ENCODE results near the gene PON3. TPM values are rescaled to one million over a fixed set of nuclear protein-coding genes. Genes with fewer than 3 reads are reported as not detected.

PON3 gene
- total and polyA plus RNA-seq, 2 of the 13 experiments (the other 11 are each of a cell fraction or from before 2014, with no cell fraction given): 23.6 to 37.8 TPM

- TF ChIP-seq ZBTB38 (CRISPR knock-in tag; IDR thresholded peaks at IDR 0.05): no peak
- no peak for TF ChIP-seq NR2F6 (IDR thresholded peaks at IDR 0.05)
- no peak for TF ChIP-seq NR2F6 (CRISPR knock-in tag; IDR thresholded peaks at IDR 0.05)
- TF ChIP-seq ZNF333 (CRISPR knock-in tag; IDR thresholded peaks at IDR 0.05; ENCODE audit: borderline replicate concordance): no peak
- TF ChIP-seq KDM5A (IDR thresholded peaks at IDR 0.05; ENCODE audit: borderline replicate concordance, low read length): no peak
- TF ChIP-seq ARNT (IDR thresholded peaks at IDR 0.05): no peak
- no peak for TF ChIP-seq ZNF709 (CRISPR knock-in tag; IDR thresholded peaks at IDR 0.05)
- no peak for TF ChIP-seq PRDM10 (CRISPR knock-in tag; IDR thresholded peaks at IDR 0.05; ENCODE audit: low read depth)
These were observed 15.9 kb upstream of the PON3 start (continued) for GRCh38 chr7:95412075-95412474.

- CTCF ChIA-PET (ENCODE audit: low intra/inter-chr PET ratio, low total read pairs): no interaction called here
- peaks cover 7 to 75% of the 10 kb centered on the region in 2 experiments for H3K36me3 ChIP-seq (replicated peaks in 1 of 2; ENCODE audit: control insufficient read depth in 1 of 2, insufficient read depth in 2 of 2, low read length in 2 of 2)
- ATAC-seq: no peak
- BruUV-seq (replicated peaks): no TSS peak
- no peak overlapping the region for H3K27ac ChIP-seq (ENCODE audit: extremely low read length, insufficient read depth, low read length)
- FAIRE-seq: no peak
- H3K9ac ChIP-seq (ENCODE audit: insufficient read depth, low read depth, low read length): no peak overlapping the region
- DNase-seq (ENCODE audit: low spot score): no peak
- WGBS (ENCODE audit: low lambda C conversion rate): 91% methylated on average over 4 of the region's 4 CpGs
- no peaks in the 10 kb centered on the region for H3K27me3 ChIP-seq (ENCODE audit: control insufficient read depth in 1 of 2, insufficient read depth in 2 of 2, low read length in 2 of 2)
- no peak overlapping the region for H2AFZ ChIP-seq (ENCODE audit: low read length)
- in situ Hi-C loops (cut with HindIII; ENCODE audit: extremely low pct_ligation_motif_present, low pct_unique_long_range_greater_than_20kb) (no loop called here), intact Hi-C loops (cut with micrococcal nuclease; ENCODE audit: unreplicated experiment) (no loop called here)
- POLR2A ChIA-PET: interaction anchor here (1.2 kb wide), 1 partner anchor 16 kb away, joined by 3 read pairs; the partner anchor contains the start of gene PON3
- no peaks in the 10 kb centered on the region for H3K9me3 ChIP-seq (ENCODE audit: low read length)
- H4K20me1 ChIP-seq (ENCODE audit: insufficient read depth, low read length): no peaks in the 10 kb centered on the region; the same call in 1 of the 2 replicates
- H3K4me3 ChIP-seq (replicated peaks in 1 of 3; ENCODE audit: insufficient read depth in 1 of 3, low read depth in 2 of 3, low read length in 3 of 3): no peak overlapping the region
- peaks cover 3% of the 10 kb centered on the region for H3K79me2 ChIP-seq (ENCODE audit: insufficient read depth, low read length)
- H3K4me2 ChIP-seq (ENCODE audit: low read depth, low read length): no peak overlapping the region
- H3K4me1 ChIP-seq (ENCODE audit: insufficient read depth, low read length): peaks cover 15% of the 10 kb centered on the region
- TF ChIP-seq TEF (CRISPR knock-in tag; IDR thresholded peaks at IDR 0.05) (no peak), ZNF296 (CRISPR knock-in tag; conservative IDR thresholded peaks at IDR 0.05) (no peak), RXRB (CRISPR knock-in tag; IDR thresholded peaks at IDR 0.05; ENCODE audit: borderline replicate concordance) (no peak), ZNF275 (CRISPR knock-in tag; IDR thresholded peaks at IDR 0.05; ENCODE audit: borderline replicate concordance) (no peak), MLX (CRISPR knock-in tag; IDR thresholded peaks at IDR 0.05) (no peak), HOXA9 (CRISPR knock-in tag; IDR thresholded peaks at IDR 0.05; ENCODE audit: borderline replicate concordance) (no peak), MLLT10 (CRISPR knock-in tag; IDR thresholded peaks at IDR 0.05) (no peak)
These were observed 15.5 kb upstream of the PON3 start for GRCh38 chr7:95411666-95412065.

Measured in HepG2 (cell line).